OCI-LY3 (cell line): ENCODE data around the gene BSPRY.
A peak's percentile ranks its signal among the peaks of the same experiment; 100 is the strongest.

Source experiments
- H2AFZ ChIP-seq: fragments of 200-600, 300-600 bp; shearing (Covaris generic); 2 replicates; pipeline ENCODE4 v1.6.0; 2014; ENCODE audit warnings: antibody characterized with exemption, low read depth, low read length
- H3K27ac ChIP-seq: fragments of 200-600, 300-600 bp; sonication (generic); 2 replicates; pipeline ENCODE4 v1.5.1; 2014; ENCODE audit warnings: mild to moderate bottlenecking, low read length, moderate library complexity, mixed read lengths
- H3K27me3 ChIP-seq: fragments of 200-600, 300-600 bp; sonication (generic); 2 replicates; pipeline ENCODE4 v1.6.1; 2014; ENCODE audit warnings: low read depth, low read length, mixed read lengths
- H3K36me3 ChIP-seq: fragments of 200-600, 300-600 bp; sonication (generic); replicated peaks from 2 replicates; pipeline ENCODE3; 2014; ENCODE audit warnings: low read depth, low read length, mixed read lengths
- H3K4me1 ChIP-seq: fragments of 300-600, 200-600 bp; sonication (generic); 2 replicates; pipeline ENCODE4 v1.6.1; 2014; ENCODE audit warnings: low read length, mixed read lengths
- H3K4me2 ChIP-seq: fragments of 200-600, 300-600 bp; sonication (generic); 2 replicates; pipeline ENCODE4 v1.6.1; 2014; ENCODE audit warnings: low read length, mixed read lengths
- H3K4me3 ChIP-seq: fragments of 300-600, 200-600 bp; sonication (generic); 2 replicates; pipeline ENCODE4 v1.5.1; 2014; ENCODE audit warnings: antibody characterized with exemption, mild to moderate bottlenecking, low read length, moderate library complexity
- H3K79me2 ChIP-seq: fragments of 300-600, 200-600 bp; shearing (Covaris generic); 2 replicates; pipeline ENCODE4 v1.6.1; 2014; ENCODE audit warnings: mild to moderate bottlenecking, low read length, mixed read lengths
- H3K9ac ChIP-seq: fragments of 300-600, 200-600 bp; shearing (Covaris generic); 2 replicates; pipeline ENCODE4 v1.6.0; 2014; ENCODE audit warnings: mild to moderate bottlenecking, low read length, moderate library complexity
- H3K9me3 ChIP-seq: fragments of 200-600, 300-600 bp; shearing (Covaris generic); 2 replicates; pipeline ENCODE4 v1.6.1; 2014; ENCODE audit warnings: low read length, mixed read lengths; ENCODE audit not compliant: insufficient read depth
- H4K20me1 ChIP-seq: fragments of 200-600, 300-600 bp; sonication (generic); 2 replicates; pipeline ENCODE4 v1.6.1; 2016; ENCODE audit warnings: low read length, mixed read lengths; ENCODE audit not compliant: insufficient read depth
- CTCF ChIP-seq: fragments of 200-600, 300-600 bp; sonication (generic); IDR thresholded peaks from 2 replicates; pipeline ENCODE4 v1.5.1; 2014; ENCODE audit warnings: antibody characterized with exemption, low read length, low read depth
- EZH2phosphoT487 ChIP-seq: fragments of 200-600 bp; shearing (Covaris generic); IDR thresholded peaks from 2 replicates; pipeline ENCODE4 v1.6.1; 2018; ENCODE audit warnings: antibody characterized with exemption, mixed run types, low read depth

The BSPRY gene

GRCh38 chr9:113373256-113373655 lies 23.9 kb downstream of the BSPRY start:
- Histone ChIP-seq H3K27ac (no peak overlapping the region), H3K9ac (no peak overlapping the region), H3K4me1 (peaks cover 12% of the 10 kb centered on the region; the same call in 1 of the 2 replicates), H3K9me3 (no peaks in the 10 kb centered on the region), H3K4me3 (no peak overlapping the region), H3K4me2 (no peak overlapping the region), H3K27me3 (no peaks in the 10 kb centered on the region), H3K36me3 (peaks cover 32% of the 10 kb centered on the region), H2AFZ (no peak overlapping the region), H4K20me1 (no peaks in the 10 kb centered on the region; the same call in 1 of the 2 replicates), H3K79me2 (peaks cover 11% of the 10 kb centered on the region)
- TF ChIP-seq EZH2phosphoT487, result no peak
- TF ChIP-seq CTCF, result no peak

- Histone ChIP-seq H2AFZ (no peak overlapping the region), H3K9ac (no peak overlapping the region), H3K36me3 (peaks cover 32% of the 10 kb centered on the region), H3K9me3 (no peaks in the 10 kb centered on the region), H4K20me1 (no peaks in the 10 kb centered on the region; the same call in 1 of the 2 replicates), H3K4me1 (peaks cover 17% of the 10 kb centered on the region), H3K4me3 (no peak overlapping the region), H3K4me2 (no peak overlapping the region), H3K27ac (no peak overlapping the region), H3K79me2 (peaks cover 11% of the 10 kb centered on the region), H3K27me3 (no peaks in the 10 kb centered on the region)
- TF ChIP-seq CTCF (no peak), EZH2phosphoT487 (no peak)
Observed at GRCh38 chr9:113373676-113374392, 24.5 kb downstream of the BSPRY start.

- TF ChIP-seq CTCF, result no peak
- H3K79me2 ChIP-seq, result peaks cover 11% of the 10 kb centered on the region
- H3K36me3 ChIP-seq, result peaks cover 32% of the 10 kb centered on the region
- H2AFZ ChIP-seq, result no peak overlapping the region
- H3K4me2 ChIP-seq, result peak overlapping the region; percentile 60
- H3K27ac ChIP-seq, result no peak overlapping the region
- no peaks in the 10 kb centered on the region; the same call in 1 of the 2 replicates for H4K20me1 ChIP-seq
- no peaks in the 10 kb centered on the region for H3K9me3 ChIP-seq
- H3K9ac ChIP-seq, result no peak overlapping the region
- H3K27me3 ChIP-seq, result no peaks in the 10 kb centered on the region
- peaks cover 32% of the 10 kb centered on the region for H3K4me1 ChIP-seq
- peak overlapping the region; percentile 88 for H3K4me3 ChIP-seq
Observed at GRCh38 chr9:113375057-113376023, 26.0 kb downstream of the BSPRY start.
